Erythroblast (primary cell): Measurements from ENCODE around the gene SYTL2.

ENCODE experiments used
- GATA1 ChIP-seq: IDR thresholded peaks from 2 replicates; pipeline ENCODE4 v1.6.1; 2011; ENCODE audit warnings: low read depth, mild to moderate bottlenecking, control low read depth, low read length, moderate library complexity
- POLR2A ChIP-seq: IDR thresholded peaks from 2 replicates; pipeline ENCODE4 v1.6.1; 2011; ENCODE audit warnings: mild to moderate bottlenecking, low read length

- TF ChIP-seq POLR2A (no peak), GATA1 (no peak)
Measured at GRCh38 chr11:85710917-85711316, 100.0 kb downstream of the SYTL2 start.
